Osteoblast (primary cell): Measurements from ENCODE around the gene COBL. TPM values are rescaled to one million over a fixed set of nuclear protein-coding genes. Genes with fewer than 3 reads are reported as not detected.

Source experiments
- DNase-seq: peaks from one replicate; pipeline ENCODE4 v3.0.0; 2011; ENCODE audit warnings: low spot score, mixed read lengths; ENCODE audit not compliant: insufficient read length; ENCODE audit errors: missing footprints
- H2AFZ ChIP-seq: 2 replicates; pipeline ENCODE4 v1.6.0; 2011; ENCODE audit warnings: mild to moderate bottlenecking, low read length
- H3K27ac ChIP-seq: 2 replicates; pipeline ENCODE4 v1.5.1; 2011; ENCODE audit warnings: mild to moderate bottlenecking, low read depth, low read length, moderate library complexity
- H3K27me3 ChIP-seq: 2 replicates; pipeline ENCODE4 v1.6.0; 2012; ENCODE audit warnings: mild to moderate bottlenecking, control low read depth, inconsistent platforms, low read length, moderate library complexity; ENCODE audit not compliant: insufficient read depth
- H3K36me3 ChIP-seq: 2 replicates; pipeline ENCODE4 v1.5.1; 2011; ENCODE audit warnings: mild to moderate bottlenecking, low read length, control low read depth, moderate library complexity; ENCODE audit not compliant: insufficient read depth
- H3K4me1 ChIP-seq: 2 replicates; pipeline ENCODE4 v1.5.1; 2011; ENCODE audit warnings: mild to moderate bottlenecking, low read length, control low read depth, moderate library complexity; ENCODE audit not compliant: insufficient read depth
- H3K4me2 ChIP-seq: 2 replicates; pipeline ENCODE4 v1.6.0; 2011; ENCODE audit warnings: mild to moderate bottlenecking, low read length; ENCODE audit not compliant: insufficient read depth
- H3K4me3 ChIP-seq: fragments of 200-600 bp; sonication (generic); 3 replicates; pipeline ENCODE4 v1.5.1; 2012; ENCODE audit warnings: mild to moderate bottlenecking, low read length, inconsistent platforms; ENCODE audit not compliant: insufficient read depth
- H3K79me2 ChIP-seq: 2 replicates; pipeline ENCODE4 v1.6.0; 2012; ENCODE audit warnings: mild to moderate bottlenecking, low read length, control low read depth, inconsistent platforms; ENCODE audit not compliant: insufficient read depth
- H3K9me3 ChIP-seq: 2 replicates; pipeline ENCODE4 v1.5.1; 2011; ENCODE audit warnings: low read depth, low read length, control low read depth
- H4K20me1 ChIP-seq: 2 replicates; pipeline ENCODE4 v1.6.0; 2012; ENCODE audit warnings: mild to moderate bottlenecking, low read length, control low read depth; ENCODE audit not compliant: insufficient read depth
- total RNA-seq: library from RNA; depleted of rRNA; stranded (reverse); fragments of >200 nt; gene quantifications from 2 replicates; pipeline ENCODE4 v1.2.3, GENCODE V29; 2012
- TF ChIP-seq, protein P1 (sequence below): IDR thresholded peaks from 2 replicates; pipeline ENCODE4 v1.5.1; 2011; ENCODE audit warnings: mild to moderate bottlenecking, low read depth, low read length, moderate library complexity; ENCODE audit errors: extremely low read depth

The COBL gene
- total RNA-seq, 1 donor, result under 0.01 TPM

DNA sequence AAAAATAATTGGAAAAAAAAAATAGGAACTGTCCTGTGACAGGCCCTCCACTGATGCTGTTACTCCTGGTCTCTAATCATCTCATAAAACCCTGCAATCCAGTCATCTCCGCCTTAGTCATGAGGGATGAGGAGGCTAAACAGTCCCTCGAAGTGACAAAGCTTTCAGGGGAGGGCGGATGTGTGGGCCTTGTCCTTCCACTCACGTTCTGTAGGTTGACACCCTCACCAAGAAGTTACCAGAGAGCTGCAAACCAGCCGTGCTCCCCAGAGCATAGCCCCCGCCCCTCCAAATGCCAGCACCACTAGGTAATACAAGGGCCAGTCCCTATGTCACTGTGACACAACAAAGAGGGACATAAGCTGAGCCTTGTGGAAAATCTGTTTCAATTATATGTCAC is 11.9 kb downstream of the COBL start:
- Histone ChIP-seq H3K79me2 (no peaks in the 10 kb centered on the region), H3K27me3 (no peaks in the 10 kb centered on the region), H3K4me2 (no peak overlapping the region), H3K4me1 (no peaks in the 10 kb centered on the region), H3K27ac (no peak overlapping the region), H3K4me3 (no peak overlapping the region), H3K36me3 (no peaks in the 10 kb centered on the region), H2AFZ (no peak overlapping the region), H3K9me3 (no peaks in the 10 kb centered on the region), H4K20me1 (no peaks in the 10 kb centered on the region)
- TF ChIP-seq, protein P1, sequence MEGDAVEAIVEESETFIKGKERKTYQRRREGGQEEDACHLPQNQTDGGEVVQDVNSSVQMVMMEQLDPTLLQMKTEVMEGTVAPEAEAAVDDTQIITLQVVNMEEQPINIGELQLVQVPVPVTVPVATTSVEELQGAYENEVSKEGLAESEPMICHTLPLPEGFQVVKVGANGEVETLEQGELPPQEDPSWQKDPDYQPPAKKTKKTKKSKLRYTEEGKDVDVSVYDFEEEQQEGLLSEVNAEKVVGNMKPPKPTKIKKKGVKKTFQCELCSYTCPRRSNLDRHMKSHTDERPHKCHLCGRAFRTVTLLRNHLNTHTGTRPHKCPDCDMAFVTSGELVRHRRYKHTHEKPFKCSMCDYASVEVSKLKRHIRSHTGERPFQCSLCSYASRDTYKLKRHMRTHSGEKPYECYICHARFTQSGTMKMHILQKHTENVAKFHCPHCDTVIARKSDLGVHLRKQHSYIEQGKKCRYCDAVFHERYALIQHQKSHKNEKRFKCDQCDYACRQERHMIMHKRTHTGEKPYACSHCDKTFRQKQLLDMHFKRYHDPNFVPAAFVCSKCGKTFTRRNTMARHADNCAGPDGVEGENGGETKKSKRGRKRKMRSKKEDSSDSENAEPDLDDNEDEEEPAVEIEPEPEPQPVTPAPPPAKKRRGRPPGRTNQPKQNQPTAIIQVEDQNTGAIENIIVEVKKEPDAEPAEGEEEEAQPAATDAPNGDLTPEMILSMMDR, result no peak
- DNase-seq, result no peak

GRCh38 chr7:51303142-51303525 is 13.5 kb downstream of the COBL start:
- no peaks in the 10 kb centered on the region for H3K9me3 ChIP-seq
- no peak overlapping the region for H2AFZ ChIP-seq
- no peaks in the 10 kb centered on the region for H3K27me3 ChIP-seq
- DNase-seq, result no peak
- H3K27ac ChIP-seq, result no peak overlapping the region
- no peaks in the 10 kb centered on the region for H3K79me2 ChIP-seq
- no peaks in the 10 kb centered on the region for H3K4me1 ChIP-seq
- no peak overlapping the region for H3K4me2 ChIP-seq
- TF ChIP-seq, protein P1, result no peak
- no peak overlapping the region for H3K4me3 ChIP-seq
- no peaks in the 10 kb centered on the region for H3K36me3 ChIP-seq
- no peaks in the 10 kb centered on the region for H4K20me1 ChIP-seq

DNA sequence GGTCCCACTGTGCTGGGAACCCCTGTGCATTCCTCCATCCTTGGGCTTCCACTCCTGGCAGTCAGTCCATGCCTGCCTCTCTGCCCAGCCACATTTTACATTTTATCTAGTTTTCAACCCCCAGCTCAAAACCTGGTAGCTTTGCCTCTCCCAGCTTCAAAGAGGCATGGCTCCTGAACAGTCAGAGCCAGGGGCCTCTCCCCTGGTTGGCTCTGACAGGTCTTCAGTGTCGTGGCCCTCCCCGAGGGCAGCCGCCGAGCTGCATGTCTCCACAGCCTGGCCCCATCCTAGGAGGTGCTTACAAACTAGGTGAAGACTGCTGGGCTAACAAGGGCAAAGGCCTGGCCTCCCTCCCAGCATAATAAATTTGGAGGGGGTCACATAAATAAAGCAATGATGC is 14.8 kb downstream of the COBL start:
- TF ChIP-seq, protein P1, result no peak
- Histone ChIP-seq H3K79me2 (no peaks in the 10 kb centered on the region), H3K4me1 (no peaks in the 10 kb centered on the region), H3K27ac (no peak overlapping the region), H4K20me1 (no peaks in the 10 kb centered on the region), H3K36me3 (no peaks in the 10 kb centered on the region), H3K4me2 (no peak overlapping the region), H3K4me3 (no peak overlapping the region), H3K9me3 (no peaks in the 10 kb centered on the region), H3K27me3 (no peaks in the 10 kb centered on the region), H2AFZ (no peak overlapping the region)
- no peak for DNase-seq

GRCh38 chr7:51300762-51301674 is 15.6 kb downstream of the COBL start:
- H3K4me1 ChIP-seq, result no peaks in the 10 kb centered on the region
- DNase-seq, result no peak
- H3K4me3 ChIP-seq, result no peak overlapping the region
- H3K79me2 ChIP-seq, result no peaks in the 10 kb centered on the region
- no peaks in the 10 kb centered on the region for H3K36me3 ChIP-seq
- H3K9me3 ChIP-seq, result no peaks in the 10 kb centered on the region
- no peak overlapping the region for H2AFZ ChIP-seq
- no peak overlapping the region for H3K27ac ChIP-seq
- no peak overlapping the region for H3K4me2 ChIP-seq
- H3K27me3 ChIP-seq, result no peaks in the 10 kb centered on the region
- TF ChIP-seq, protein P1, result no peak
- no peaks in the 10 kb centered on the region for H4K20me1 ChIP-seq
